Central memory CD8-positive, alpha-beta T cell (primary cell): ENCODE results near the gene SLC25A2.

Experiments
- ATAC-seq: fragments of 150-1000 bp; cut with Tn5 transposase; replicated peaks from 2 replicates; pipeline ENCODE4 v1.10.0; 2022; ENCODE audit warnings: mild to moderate bottlenecking, moderate FRiP score, moderate number of reproducible peaks; ENCODE audit not compliant: poor library complexity, severe bottlenecking; ENCODE audit errors: extremely low read depth
- DNase-seq, 2 donors: peaks; one replicate each; pipeline ENCODE4 v3.0.0; 2021; ENCODE audit warnings: low spot score in 2 of 2
- H3K27ac Mint-ChIP-seq: one replicate; pipeline ENCODE4 v1.8.0; 2022; ENCODE audit warnings: low read depth, mild to moderate bottlenecking, moderate library complexity, mixed read lengths
- H3K27me3 Mint-ChIP-seq: one replicate; pipeline ENCODE4 v1.8.0; 2022; ENCODE audit warnings: mixed read lengths
- H3K36me3 Mint-ChIP-seq: one replicate; pipeline ENCODE4 v1.8.0; 2022; ENCODE audit warnings: mild to moderate bottlenecking, moderate library complexity, mixed read lengths; ENCODE audit not compliant: insufficient read depth
- H3K4me1 Mint-ChIP-seq: one replicate; pipeline ENCODE4 v1.8.0; 2022; ENCODE audit warnings: mixed read lengths
- H3K4me3 Mint-ChIP-seq: one replicate; pipeline ENCODE4 v1.8.0; 2022; ENCODE audit warnings: mild to moderate bottlenecking, moderate library complexity, mixed read lengths
- H3K9me3 Mint-ChIP-seq: one replicate; pipeline ENCODE4 v1.8.0; 2022; ENCODE audit warnings: mixed read lengths

Gene SLC25A2

GRCh38 chr5:141269195-141269594 is 34.7 kb downstream of the SLC25A2 start:
- ATAC-seq, result no peak
- peaks cover 1% of the 10 kb centered on the region for H3K36me3 Mint-ChIP-seq
- no peak for DNase-seq
- no peak overlapping the region for H3K27ac Mint-ChIP-seq
- no peaks in the 10 kb centered on the region for H3K27me3 Mint-ChIP-seq
- H3K4me1 Mint-ChIP-seq, result no peaks in the 10 kb centered on the region
- H3K9me3 Mint-ChIP-seq, result peaks cover 44% of the 10 kb centered on the region
- no peak overlapping the region for H3K4me3 Mint-ChIP-seq

DNA sequence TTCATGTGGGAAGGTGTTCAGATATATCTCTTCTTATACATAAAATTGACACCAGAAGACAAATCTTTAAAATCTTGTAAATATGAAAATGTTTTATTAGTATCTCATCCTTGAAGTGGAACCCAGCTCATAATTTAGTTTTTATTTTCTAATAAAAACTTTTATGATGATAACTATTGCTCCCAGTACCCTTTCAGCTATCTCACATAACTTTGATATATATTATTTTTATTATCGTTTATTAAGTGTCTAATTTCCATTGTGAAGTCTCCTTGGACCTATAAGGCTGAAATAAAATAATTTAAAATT is 42.7 kb downstream of the SLC25A2 start:
- Mint-ChIP-seq H3K36me3 (no peaks in the 10 kb centered on the region), H3K4me3 (no peak overlapping the region), H3K4me1 (no peaks in the 10 kb centered on the region), H3K9me3 (peaks cover 18% of the 10 kb centered on the region), H3K27ac (no peak overlapping the region), H3K27me3 (no peaks in the 10 kb centered on the region)
- ATAC-seq, result no peak
- no peak for DNase-seq

DNA sequence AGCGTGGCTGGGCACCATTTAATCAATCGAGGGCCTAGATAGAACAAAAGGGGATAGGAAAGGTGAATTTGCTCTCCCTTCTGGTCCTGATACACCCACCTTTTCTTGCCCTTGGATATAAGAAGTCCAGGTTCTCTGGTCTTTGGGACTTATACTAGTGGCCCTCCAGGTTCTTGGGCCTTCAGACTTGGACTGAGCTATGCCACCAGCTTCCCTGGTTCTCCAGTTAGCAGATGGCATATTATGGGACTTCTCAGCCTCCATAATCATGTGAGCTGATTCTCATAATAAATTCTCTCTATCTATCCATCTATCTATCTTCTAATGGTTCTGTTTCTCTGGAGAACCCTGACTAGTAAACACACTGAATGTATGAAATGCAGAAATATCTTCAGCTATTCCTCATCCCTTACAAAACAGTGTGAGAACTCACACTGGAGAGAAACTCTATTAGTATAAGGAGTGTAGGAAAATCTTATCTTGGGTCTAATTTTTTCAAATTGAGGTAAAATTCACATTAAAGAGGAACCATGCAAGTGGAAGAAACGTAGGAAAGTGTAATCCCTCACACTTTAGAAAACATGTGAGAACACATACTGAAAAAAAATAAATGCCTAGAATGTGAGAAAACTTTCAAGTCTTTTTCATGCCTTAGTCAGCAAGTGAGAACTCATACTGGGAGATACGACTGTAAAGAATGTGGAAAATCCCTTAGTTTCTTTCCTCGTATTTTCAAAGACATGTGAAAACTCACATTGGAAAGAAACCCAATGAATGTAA is 43.2 kb downstream of the SLC25A2 start:
- Mint-ChIP-seq H3K9me3 (peaks cover 14% of the 10 kb centered on the region), H3K36me3 (no peaks in the 10 kb centered on the region), H3K4me1 (no peaks in the 10 kb centered on the region), H3K4me3 (no peak overlapping the region), H3K27ac (no peak overlapping the region), H3K27me3 (no peaks in the 10 kb centered on the region)
- ATAC-seq, result no peak
- no peak for DNase-seq

GRCh38 chr5:141258948-141259347 is 44.9 kb downstream of the SLC25A2 start:
- peaks cover 21% of the 10 kb centered on the region for H3K9me3 Mint-ChIP-seq

GRCh38 chr5:141258464-141258863 is 45.4 kb downstream of the SLC25A2 start:
- ATAC-seq (no peak), DNase-seq (no peak)
- H3K27ac Mint-ChIP-seq, result no peak overlapping the region
- H3K4me1 Mint-ChIP-seq, result no peaks in the 10 kb centered on the region
- no peaks in the 10 kb centered on the region for H3K27me3 Mint-ChIP-seq
- H3K4me3 Mint-ChIP-seq, result no peak overlapping the region
- H3K9me3 Mint-ChIP-seq, result peaks cover 17% of the 10 kb centered on the region
- H3K36me3 Mint-ChIP-seq, result no peaks in the 10 kb centered on the region

More at GRCh38 chr5:141258948-141259347, 44.9 kb downstream of the SLC25A2 start:
- H3K36me3 Mint-ChIP-seq, result no peaks in the 10 kb centered on the region
- H3K4me3 Mint-ChIP-seq, result no peak overlapping the region
- ATAC-seq (no peak), DNase-seq (no peak)
- no peaks in the 10 kb centered on the region for H3K27me3 Mint-ChIP-seq
- H3K4me1 Mint-ChIP-seq, result no peaks in the 10 kb centered on the region
- no peak overlapping the region for H3K27ac Mint-ChIP-seq
